CD14-positive monocyte (primary cell): Measurements from ENCODE around the gene EP400. TPM values are rescaled to one million over a fixed set of nuclear protein-coding genes. Genes with fewer than 3 reads are reported as not detected.

Experiments used
- DNase-seq, 3 donors: peaks; one replicate each; pipeline ENCODE4 v3.0.0-alpha.2; 2011 to 2022
- H2AFZ ChIP-seq: 2 replicates; pipeline ENCODE4 v1.6.0; 2012; ENCODE audit warnings: mild to moderate bottlenecking, low read depth, low read length, inconsistent platforms; ENCODE audit not compliant: insufficient read depth, poor library complexity, severe bottlenecking
- H3K27ac ChIP-seq, 2 donors: 1 replicate in 1 of 2; 2 replicates in 1 of 2; pipeline ENCODE4 v1.5.1; 2012 to 2013; ENCODE audit warnings: low read length in 2 of 2, control low read depth in 1 of 2, inconsistent platforms in 1 of 2, low read depth in 1 of 2, mild to moderate bottlenecking in 1 of 2
- H3K27me3 ChIP-seq, 2 donors: one replicate each; pipeline versions ENCODE4 v1.6.0 to v1.6.1; 2011 to 2013; ENCODE audit warnings: low read length in 2 of 2; ENCODE audit not compliant: control insufficient read depth in 2 of 2, insufficient read depth in 2 of 2
- H3K36me3 ChIP-seq, 2 donors: replicated peaks in 1 of 2; 1 replicate in 1 of 2; 2 replicates in 1 of 2; pipeline versions ENCODE4 v1.5.1 to v1.6.1; 2012 to 2013; ENCODE audit warnings: low read length in 2 of 2, control low read depth in 1 of 2, inconsistent platforms in 1 of 2, mild to moderate bottlenecking in 1 of 2; ENCODE audit not compliant: insufficient read depth in 2 of 2, control insufficient read depth in 1 of 2
- H3K4me1 ChIP-seq, 2 donors: 1 replicate in 1 of 2; 2 replicates in 1 of 2; pipeline versions ENCODE4 v1.5.1 to v1.6.1; 2012 to 2013; ENCODE audit warnings: low read length in 2 of 2, control low read depth in 1 of 2, inconsistent platforms in 1 of 2, mild to moderate bottlenecking in 1 of 2, moderate library complexity in 1 of 2; ENCODE audit not compliant: insufficient read depth in 2 of 2, control insufficient read depth in 1 of 2
- H3K4me2 ChIP-seq: replicated peaks from 2 replicates; pipeline ENCODE3; 2012; ENCODE audit warnings: low read length, moderate library complexity, mild to moderate bottlenecking; ENCODE audit not compliant: poor library complexity, severe bottlenecking; ENCODE audit errors: extremely low read depth
- H3K4me3 ChIP-seq, 3 experiments: fragments of 200-600 bp in 1 of 3; sonication (generic) in 1 of 3; replicated peaks in 1 of 3; 1 replicate in 2 of 3; 2 replicates in 1 of 3; pipeline ENCODE4 v1.5.1; 2011 to 2013; ENCODE audit warnings: low read length in 3 of 3, mild to moderate bottlenecking in 3 of 3, control low read depth in 2 of 3, low read depth in 2 of 3, inconsistent platforms in 1 of 3, moderate library complexity in 1 of 3
- H3K79me2 ChIP-seq: 2 replicates; pipeline ENCODE4 v1.6.0; 2012; ENCODE audit warnings: mild to moderate bottlenecking, control low read depth, inconsistent platforms, low read length, moderate library complexity; ENCODE audit not compliant: insufficient read depth
- H3K9ac ChIP-seq: 2 replicates; pipeline ENCODE4 v1.6.0; 2017; ENCODE audit warnings: low read length, mild to moderate bottlenecking; ENCODE audit not compliant: insufficient read depth, poor library complexity, severe bottlenecking
- H3K9me3 ChIP-seq, 2 donors: replicated peaks in 1 of 2; 1 replicate in 1 of 2; 2 replicates in 1 of 2; pipeline versions ENCODE4 v1.5.1 to v1.6.1; 2012 to 2013; ENCODE audit warnings: low read length in 2 of 2, control low read depth in 1 of 2; ENCODE audit not compliant: control insufficient read depth in 1 of 2, insufficient read depth in 1 of 2
- H4K20me1 ChIP-seq: 2 replicates; pipeline ENCODE4 v1.6.0; 2012; ENCODE audit warnings: mild to moderate bottlenecking, low read length, control low read depth, moderate library complexity; ENCODE audit not compliant: insufficient read depth
- H3K27ac Mint-ChIP-seq, 7 donors: one replicate each; pipeline ENCODE4 v1.8.0; 2020; ENCODE audit warnings: mild to moderate bottlenecking in 7 of 7, mixed read lengths in 7 of 7, moderate library complexity in 6 of 7, inconsistent platforms in 2 of 7
- H3K27me3 Mint-ChIP-seq, 3 donors: one replicate each; pipeline ENCODE4 v1.8.0; 2021 to 2022; ENCODE audit warnings: low read depth in 3 of 3, mild to moderate bottlenecking in 3 of 3, mixed read lengths in 3 of 3, moderate library complexity in 3 of 3, inconsistent platforms in 1 of 3
- H3K36me3 Mint-ChIP-seq, 2 donors: one replicate each; pipeline ENCODE4 v1.8.0; 2020; ENCODE audit warnings: mixed read lengths in 2 of 2, inconsistent platforms in 1 of 2, mild to moderate bottlenecking in 1 of 2
- H3K4me1 Mint-ChIP-seq: one replicate; pipeline ENCODE4 v1.8.0; 2020; ENCODE audit warnings: mild to moderate bottlenecking, mixed read lengths
- H3K4me3 Mint-ChIP-seq, 2 donors: one replicate each; pipeline ENCODE4 v1.8.0; 2020; ENCODE audit warnings: mild to moderate bottlenecking in 2 of 2, mixed read lengths in 2 of 2, moderate library complexity in 1 of 2
- H3K9me3 Mint-ChIP-seq, 7 donors: one replicate each; pipeline ENCODE4 v1.8.0; 2020 to 2022; ENCODE audit warnings: mixed read lengths in 7 of 7, mild to moderate bottlenecking in 6 of 7, moderate library complexity in 6 of 7, inconsistent platforms in 2 of 7
- WGBS: methylation state at CpG from one replicate; pipeline ENCODE4 v1.1.5; 2013; ENCODE audit warnings: missing lambda C conversion rate; ENCODE audit not compliant: insufficient coverage; 5-methylcytosine and 5-hydroxymethylcytosine counted together
- intact Hi-C, 2 donors: fragments of 100-400 bp; cut with micrococcal nuclease; formaldehyde crosslinking; loops; one replicate each; pipeline versions ENCODE4 v1.15.0 to v1.15.1; 2023
- polyA plus RNA-seq, 3 donors: library from polyadenylated mRNA; depleted of rRNA in 1 of 3; unstranded in 2 of 3; stranded (reverse) in 1 of 3; fragments of 300-500 nt in 2 of 3; fragments of >200 nt in 1 of 3; fragmentation: Illumina TruSeq in 2 of 3; gene quantifications; 1 replicate in 2 of 3; 2 replicates in 1 of 3; pipeline ENCODE4 v1.2.3, GENCODE V29; 2012 to 2021
- TF ChIP-seq, protein P1 (sequence below): fragments of 200-600 bp; IDR thresholded peaks from one replicate; pipeline ENCODE4 v1.8.0; 2022; ENCODE audit warnings: antibody characterized with exemption, mild to moderate bottlenecking

Gene EP400
- polyA plus RNA-seq, 3 donors = 0.65 to 12.1 (median 0.81) TPM

DNA sequence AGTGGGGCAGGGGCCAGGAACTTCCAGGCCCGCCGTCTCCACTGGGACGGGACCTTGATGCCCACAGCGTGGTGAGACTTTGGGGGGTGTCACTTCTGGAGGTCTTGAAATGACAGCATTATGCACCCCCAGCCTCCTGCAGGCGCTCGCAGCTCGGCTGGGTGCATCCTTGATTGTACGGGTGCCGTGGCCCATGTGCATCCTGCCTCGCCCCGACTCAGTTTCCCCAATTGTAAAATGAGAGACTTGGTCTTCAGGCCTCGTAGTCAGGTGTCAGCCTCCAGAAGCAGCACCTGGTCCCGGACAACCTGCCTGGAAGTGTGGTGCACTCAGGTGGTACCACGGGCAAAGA is 29.6 kb upstream of the EP400 start:
- Mint-ChIP-seq H3K9me3 (peaks cover 0 to 3% (median 0%) of the 10 kb centered on the region in 7 donors), H3K27me3 (peaks cover 0 to 4% (median 0%) of the 10 kb centered on the region in 3 donors), H3K4me1 (peaks cover 16% of the 10 kb centered on the region), H3K36me3 (peaks cover 44 to 63% of the 10 kb centered on the region in 2 donors), H3K27ac (no peak overlapping the region), H3K4me3 (no peak overlapping the region)
- WGBS = 98% methylated on average over 12 of the region's 14 CpGs
- no peak overlapping the region for H3K4me3 ChIP-seq
- H4K20me1 ChIP-seq = peaks cover 72% of the 10 kb centered on the region
- TF ChIP-seq, protein P1, sequence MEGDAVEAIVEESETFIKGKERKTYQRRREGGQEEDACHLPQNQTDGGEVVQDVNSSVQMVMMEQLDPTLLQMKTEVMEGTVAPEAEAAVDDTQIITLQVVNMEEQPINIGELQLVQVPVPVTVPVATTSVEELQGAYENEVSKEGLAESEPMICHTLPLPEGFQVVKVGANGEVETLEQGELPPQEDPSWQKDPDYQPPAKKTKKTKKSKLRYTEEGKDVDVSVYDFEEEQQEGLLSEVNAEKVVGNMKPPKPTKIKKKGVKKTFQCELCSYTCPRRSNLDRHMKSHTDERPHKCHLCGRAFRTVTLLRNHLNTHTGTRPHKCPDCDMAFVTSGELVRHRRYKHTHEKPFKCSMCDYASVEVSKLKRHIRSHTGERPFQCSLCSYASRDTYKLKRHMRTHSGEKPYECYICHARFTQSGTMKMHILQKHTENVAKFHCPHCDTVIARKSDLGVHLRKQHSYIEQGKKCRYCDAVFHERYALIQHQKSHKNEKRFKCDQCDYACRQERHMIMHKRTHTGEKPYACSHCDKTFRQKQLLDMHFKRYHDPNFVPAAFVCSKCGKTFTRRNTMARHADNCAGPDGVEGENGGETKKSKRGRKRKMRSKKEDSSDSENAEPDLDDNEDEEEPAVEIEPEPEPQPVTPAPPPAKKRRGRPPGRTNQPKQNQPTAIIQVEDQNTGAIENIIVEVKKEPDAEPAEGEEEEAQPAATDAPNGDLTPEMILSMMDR = no peak
- H3K79me2 ChIP-seq = no peaks in the 10 kb centered on the region
- no peaks in the 10 kb centered on the region for H3K27me3 ChIP-seq
- no peak overlapping the region for H3K27ac ChIP-seq
- H3K9me3 ChIP-seq = no peaks in the 10 kb centered on the region
- no peak for DNase-seq
- H3K4me1 ChIP-seq = peaks cover 12 to 15% of the 10 kb centered on the region in 2 donors
- no peak overlapping the region for H3K4me2 ChIP-seq
- H3K36me3 ChIP-seq = peaks cover 59 to 76% of the 10 kb centered on the region in 2 donors
- intact Hi-C loops = no loop called here
- H3K9ac ChIP-seq = no peak overlapping the region
- no peak overlapping the region for H2AFZ ChIP-seq

DNA sequence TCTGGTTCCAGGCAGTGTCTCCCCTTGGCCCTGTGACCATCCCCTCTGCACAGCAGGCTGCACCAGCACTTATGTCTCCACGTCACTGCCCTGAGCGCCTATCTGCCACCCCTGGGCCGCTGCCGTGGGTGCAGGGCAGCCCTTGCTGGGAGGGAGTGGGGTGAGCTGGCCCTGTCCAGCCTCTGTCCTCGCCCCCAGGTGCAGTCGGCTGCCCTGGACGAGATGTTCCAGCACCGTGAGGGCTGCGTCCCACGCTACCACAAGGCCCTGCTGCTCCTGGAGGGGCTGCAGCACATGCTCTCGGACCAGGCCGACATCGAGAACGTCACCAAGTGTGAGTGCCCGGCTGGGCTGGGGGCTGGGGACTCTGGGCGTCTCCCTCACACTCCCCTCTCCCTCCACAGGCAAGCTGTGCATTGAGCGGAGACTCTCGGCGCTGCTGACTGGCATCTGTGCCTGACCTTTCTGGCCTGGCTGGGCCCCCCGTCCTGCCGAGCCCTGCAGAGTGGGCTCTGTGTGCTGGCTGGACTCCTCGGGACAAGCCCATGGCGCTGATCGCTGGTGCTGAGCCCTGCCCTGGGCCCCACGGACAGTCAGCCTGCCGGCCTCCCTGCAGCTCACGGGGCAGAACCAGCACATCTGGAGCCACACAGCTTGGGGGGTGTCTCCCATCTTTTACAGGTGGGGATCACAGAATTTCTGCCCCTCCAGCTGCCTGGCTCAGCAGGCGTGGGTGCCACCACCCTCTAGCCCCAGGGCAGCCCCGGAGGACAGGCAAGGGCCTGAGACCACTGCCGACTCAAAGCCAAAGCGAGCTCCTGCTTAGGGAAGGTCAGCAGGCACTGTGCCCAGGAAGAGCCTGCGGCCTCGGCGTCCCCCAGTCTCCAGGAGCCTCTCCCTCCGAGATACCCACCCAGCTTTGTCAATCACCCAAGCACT is 28.6 kb upstream of the EP400 start:
- no peaks in the 10 kb centered on the region for H3K79me2 ChIP-seq

More for the DNA sequence above, 28.6 kb upstream of the EP400 start:
- no peak overlapping the region for H3K4me2 ChIP-seq
- H3K4me3 ChIP-seq = no peak overlapping the region
- Mint-ChIP-seq H3K9me3 (peaks cover 0 to 3% (median 0%) of the 10 kb centered on the region in 7 donors), H3K27ac (no peak overlapping the region), H3K4me3 (no peak overlapping the region), H3K27me3 (peaks cover 0 to 4% (median 0%) of the 10 kb centered on the region in 3 donors), H3K36me3 (peaks cover 36 to 52% of the 10 kb centered on the region in 2 donors), H3K4me1 (peaks cover 17% of the 10 kb centered on the region)
- no peak overlapping the region for H3K9ac ChIP-seq
- H3K27me3 ChIP-seq = no peaks in the 10 kb centered on the region
- no peak overlapping the region for H2AFZ ChIP-seq
- no peak for DNase-seq
- peaks cover 12 to 15% of the 10 kb centered on the region in 2 donors for H3K4me1 ChIP-seq
- TF ChIP-seq, protein P1 = no peak
- no peak overlapping the region for H3K27ac ChIP-seq
- WGBS = 96% methylated on average over 32 of the region's 35 CpGs
- peaks cover 48 to 66% of the 10 kb centered on the region in 2 donors for H3K36me3 ChIP-seq
- intact Hi-C loops = no loop called here
- H3K9me3 ChIP-seq = no peaks in the 10 kb centered on the region
- H4K20me1 ChIP-seq = peaks cover 62% of the 10 kb centered on the region
